Measurements from ENCODE around the gene ZBTB47. TPM values are rescaled to one million over a fixed set of nuclear protein-coding genes. Genes with fewer than 3 reads are reported as not detected.

ZBTB47 gene
- total and polyA plus RNA-seq, 4 experiments from 2014 or later, result 1.4 to 1.8 TPM; not detected in 2

DNA sequence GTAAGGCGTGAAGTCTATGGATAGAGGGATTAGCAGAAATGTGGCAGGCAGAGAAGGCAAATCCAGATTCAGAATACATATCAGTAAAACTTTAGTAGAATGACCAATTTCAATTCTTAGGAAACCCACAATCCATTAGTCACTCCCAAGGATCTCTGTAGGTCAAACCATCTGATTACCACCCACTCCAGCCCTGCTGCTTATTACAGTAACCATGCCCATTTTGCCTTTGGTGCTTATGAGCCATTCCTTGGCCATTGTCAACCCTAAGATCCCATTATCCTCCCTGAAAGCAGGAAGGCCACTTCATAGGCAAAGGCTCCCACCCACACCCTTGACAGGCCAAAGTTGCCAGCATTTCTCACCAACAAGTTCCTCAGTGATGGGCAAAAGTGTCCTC, 26.8 kb downstream of the ZBTB47 start:
- H3K4me3 Mint-ChIP-seq, result no peak overlapping the region
- H3K36me3 Mint-ChIP-seq, result peaks cover 0 to 3% of the 10 kb centered on the region in 2 donors
- no peak overlapping the region for H3K27ac Mint-ChIP-seq
- ChIA-PET CTCF (ENCODE audit: partially characterized antibody) (no interaction called here), POLR2A (ENCODE audit: partially characterized antibody) (interaction anchor here (1.0 kb wide), 1 partner anchor 13 kb away, joined by 3 read pairs; no protein-coding TSS in a partner anchor)
- no peaks in the 10 kb centered on the region for H3K4me1 Mint-ChIP-seq
- peaks cover 19% of the 10 kb centered on the region in 2 donors for H3K27me3 Mint-ChIP-seq
- H3K36me3 ChIP-seq (ENCODE audit: insufficient read depth, low read length), result no peaks in the 10 kb centered on the region
- H3K9me3 ChIP-seq (ENCODE audit: control insufficient read depth in 1 of 2, low read length in 2 of 2), result no peaks in the 10 kb centered on the region
- no peak overlapping the region for H3K4me3 ChIP-seq (ENCODE audit: low read length in 2 of 2)
- no peak for DNase-seq
- H3K27ac ChIP-seq (ENCODE audit: low read depth, low read length), result no peak overlapping the region
- no peaks in the 10 kb centered on the region for H3K4me1 ChIP-seq (ENCODE audit: insufficient read depth, low read length)
- H3K27me3 ChIP-seq (ENCODE audit: insufficient read depth, low read length), result no peaks in the 10 kb centered on the region
- peaks cover 3 to 34% (median 16%) of the 10 kb centered on the region in 8 donors for H3K9me3 Mint-ChIP-seq
- intact Hi-C loops (cut with micrococcal nuclease), result no loop called here

DNA sequence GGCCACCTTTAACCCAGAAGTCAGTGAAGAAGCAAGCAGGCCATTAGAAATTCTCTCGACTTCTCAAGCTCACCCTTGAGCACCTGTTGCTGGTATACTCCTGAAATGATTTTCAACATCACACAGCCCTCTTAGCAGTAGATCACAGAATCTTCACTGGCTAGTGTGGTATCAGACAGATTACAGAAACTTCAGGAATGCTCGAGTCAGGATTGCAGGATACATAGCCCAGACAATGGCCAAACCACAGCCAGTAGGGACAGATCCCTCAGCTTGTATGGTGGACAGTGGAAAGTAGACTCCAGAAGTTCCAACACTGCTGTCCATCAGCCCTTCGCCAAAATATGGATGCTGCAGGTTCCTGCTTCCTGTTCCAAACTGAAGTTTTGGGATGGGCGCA, 27.3 kb downstream of the ZBTB47 start:
- Histone ChIP-seq H3K27me3 (ENCODE audit: insufficient read depth, low read length) (no peaks in the 10 kb centered on the region), H3K9me3 (ENCODE audit: control insufficient read depth in 1 of 2, low read length in 2 of 2) (no peaks in the 10 kb centered on the region), H3K27ac (ENCODE audit: low read depth, low read length) (no peak overlapping the region), H3K4me1 (ENCODE audit: insufficient read depth, low read length) (no peaks in the 10 kb centered on the region), H3K36me3 (ENCODE audit: insufficient read depth, low read length) (no peaks in the 10 kb centered on the region), H3K4me3 (ENCODE audit: low read length in 2 of 2) (no peak overlapping the region)
- intact Hi-C loops (cut with micrococcal nuclease), result no loop called here
- Mint-ChIP-seq H3K27ac (no peak overlapping the region), H3K27me3 (peaks cover 19 to 20% of the 10 kb centered on the region in 2 donors), H3K4me3 (no peak overlapping the region), H3K9me3 (peaks cover 3 to 33% (median 16%) of the 10 kb centered on the region in 8 donors), H3K4me1 (peaks cover 0 to under 1% (median 0%) of the 10 kb centered on the region in 4 donors), H3K36me3 (peaks cover 0 to 3% of the 10 kb centered on the region in 2 donors)
- DNase-seq, result no peak
- ChIA-PET CTCF (ENCODE audit: partially characterized antibody) (no interaction called here), POLR2A (ENCODE audit: partially characterized antibody) (no interaction called here)

DNA sequence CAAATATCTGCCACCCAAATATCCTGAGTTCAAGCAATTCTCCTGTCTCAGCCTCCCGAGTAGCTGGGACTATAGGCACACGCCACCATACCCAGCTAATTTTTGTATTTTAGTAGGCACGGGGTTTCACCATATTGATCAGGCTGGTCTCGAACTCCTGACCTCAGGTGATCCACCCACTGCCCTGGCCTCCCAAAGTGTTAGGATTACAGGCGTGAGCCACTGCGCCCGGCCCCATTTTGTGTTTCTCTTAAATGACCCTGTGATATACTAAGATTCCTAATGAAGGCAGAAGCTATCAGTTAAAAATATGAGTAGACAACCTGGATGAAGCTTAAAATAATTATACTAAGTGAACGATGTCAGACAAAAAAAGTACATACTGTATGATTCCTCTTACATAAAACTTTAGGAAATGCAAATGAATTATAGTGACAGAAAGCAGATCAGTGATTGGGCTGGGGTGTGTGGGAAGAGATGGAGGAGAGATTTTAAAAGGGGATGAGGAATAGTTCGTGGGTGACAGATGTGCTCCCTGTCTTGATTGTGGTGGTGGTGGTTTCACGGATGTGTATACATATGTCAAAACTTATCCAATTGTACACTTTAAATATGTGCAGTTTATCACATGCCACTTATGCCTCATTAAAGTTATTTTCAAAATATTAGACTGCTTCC, 28.0 kb downstream of the ZBTB47 start:
- H3K4me3 ChIP-seq (ENCODE audit: low read length in 2 of 2), result no peak overlapping the region
- Mint-ChIP-seq H3K4me1 (peaks cover 0 to 2% (median 0%) of the 10 kb centered on the region in 4 donors), H3K27ac (no peak overlapping the region), H3K4me3 (no peak overlapping the region), H3K36me3 (peaks cover 0 to 3% of the 10 kb centered on the region in 2 donors), H3K9me3 (peaks cover 3 to 26% (median 12%) of the 10 kb centered on the region in 8 donors), H3K27me3 (peaks cover 19 to 21% of the 10 kb centered on the region in 2 donors)
- H3K9me3 ChIP-seq (ENCODE audit: control insufficient read depth in 1 of 2, low read length in 2 of 2), result no peaks in the 10 kb centered on the region
- intact Hi-C loops (cut with micrococcal nuclease), result no loop called here
- CTCF ChIA-PET (ENCODE audit: partially characterized antibody), result no interaction called here
- H3K4me1 ChIP-seq (ENCODE audit: insufficient read depth, low read length), result no peaks in the 10 kb centered on the region
- POLR2A ChIA-PET (ENCODE audit: partially characterized antibody), result no interaction called here
- DNase-seq, result no peak
- no peak overlapping the region for H3K27ac ChIP-seq (ENCODE audit: low read depth, low read length)
- H3K36me3 ChIP-seq (ENCODE audit: insufficient read depth, low read length), result no peaks in the 10 kb centered on the region
- no peaks in the 10 kb centered on the region for H3K27me3 ChIP-seq (ENCODE audit: insufficient read depth, low read length)

DNA sequence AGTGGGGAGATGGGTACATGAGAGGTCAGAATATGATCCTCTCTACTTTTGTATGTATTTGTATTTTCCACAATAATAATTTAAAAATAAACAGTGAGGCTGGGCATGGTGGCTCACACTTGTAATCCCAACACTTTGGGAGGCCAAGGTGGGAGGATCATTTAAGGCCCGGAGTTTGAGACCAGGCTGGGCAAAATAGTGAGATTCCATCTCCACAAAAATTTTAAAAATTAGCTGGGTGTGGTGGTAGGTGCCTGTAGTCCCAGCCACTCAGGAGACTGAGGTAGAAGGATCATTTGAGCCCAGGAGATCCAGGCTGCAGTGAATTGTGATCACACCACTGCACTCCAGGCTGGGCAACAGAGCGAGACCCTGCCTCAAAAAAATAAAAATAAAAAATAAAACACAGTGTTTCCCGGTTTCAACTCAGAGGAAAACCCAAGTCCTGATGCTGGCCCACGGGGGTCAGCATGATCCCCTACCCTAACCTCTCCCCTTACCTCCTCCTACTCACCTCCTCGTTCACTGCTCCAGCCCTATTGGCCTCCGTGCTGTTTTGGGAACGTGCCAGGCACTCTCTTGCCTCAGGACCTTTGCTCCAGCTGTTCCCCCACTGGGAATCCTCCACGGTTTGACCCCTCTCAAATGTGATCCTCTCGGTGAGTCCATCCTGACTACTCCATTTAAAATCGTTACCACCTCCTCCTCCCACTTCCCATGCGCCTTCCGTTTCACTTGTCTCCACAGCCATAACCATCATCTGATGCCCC, 29.0 kb downstream of the ZBTB47 start:
- no peak overlapping the region for H3K4me3 Mint-ChIP-seq
- H3K9me3 Mint-ChIP-seq, result peaks cover 3 to 16% (median 8%) of the 10 kb centered on the region in 8 donors
- H3K4me1 ChIP-seq (ENCODE audit: insufficient read depth, low read length), result no peaks in the 10 kb centered on the region
- H3K36me3 Mint-ChIP-seq, result peaks cover 0 to 3% of the 10 kb centered on the region in 2 donors
- peaks cover 0 to 2% (median 0%) of the 10 kb centered on the region in 4 donors for H3K4me1 Mint-ChIP-seq
- no peak overlapping the region for H3K27ac Mint-ChIP-seq
- no peaks in the 10 kb centered on the region for H3K36me3 ChIP-seq (ENCODE audit: insufficient read depth, low read length)
- CTCF ChIA-PET (ENCODE audit: partially characterized antibody), result no interaction called here
- intact Hi-C loops (cut with micrococcal nuclease), result no loop called here
- H3K4me3 ChIP-seq (ENCODE audit: low read length in 2 of 2), result no peak overlapping the region
- H3K27ac ChIP-seq (ENCODE audit: low read depth, low read length), result no peak overlapping the region
- no peaks in the 10 kb centered on the region for H3K9me3 ChIP-seq (ENCODE audit: control insufficient read depth in 1 of 2, low read length in 2 of 2)
- peaks cover 17 to 28% of the 10 kb centered on the region in 2 donors for H3K27me3 Mint-ChIP-seq
- H3K27me3 ChIP-seq (ENCODE audit: insufficient read depth, low read length), result no peaks in the 10 kb centered on the region
- POLR2A ChIA-PET (ENCODE audit: partially characterized antibody), result no interaction called here
- no peak for DNase-seq

DNA sequence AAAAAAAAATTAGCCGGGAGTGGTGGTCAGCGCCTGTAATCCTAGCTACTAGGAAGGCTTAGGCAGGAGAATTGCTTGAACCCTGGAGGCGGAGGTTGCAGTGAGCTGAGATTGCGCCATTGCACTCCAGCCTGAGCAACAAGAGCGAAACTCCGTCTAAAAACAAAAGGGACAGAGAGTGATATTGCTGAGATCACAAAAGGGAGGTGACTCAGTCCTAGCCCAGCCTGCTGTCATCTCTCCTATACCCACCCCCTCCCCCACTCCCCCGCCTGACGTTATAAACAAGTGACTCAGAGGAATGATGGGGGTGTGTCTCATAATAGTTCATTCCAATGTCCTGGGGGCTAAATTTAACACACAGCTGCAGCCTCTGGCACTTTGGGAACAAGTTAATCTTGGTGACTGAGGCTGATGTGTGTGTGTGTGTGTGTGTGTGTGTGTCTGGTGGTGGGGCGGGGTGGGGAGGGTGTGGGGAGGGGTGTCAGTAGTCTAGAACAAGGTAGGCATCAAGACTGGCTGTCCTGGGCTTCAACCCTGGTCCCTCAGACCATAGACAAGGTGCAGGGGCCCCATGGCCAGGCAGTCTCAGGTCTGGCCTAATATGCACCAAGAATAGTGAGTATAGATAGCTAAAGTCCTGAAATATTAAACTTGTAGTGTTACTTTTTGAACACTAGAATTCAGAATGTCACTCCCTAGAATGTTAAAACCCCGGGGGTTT, 30.5 kb downstream of the ZBTB47 start:
- Mint-ChIP-seq H3K27ac (peak overlapping the region in 1 of 7 donors; percentile 58), H3K27me3 (peaks cover 15 to 26% of the 10 kb centered on the region in 2 donors), H3K4me1 (peaks cover 0 to 2% (median 0%) of the 10 kb centered on the region in 4 donors), H3K4me3 (no peak overlapping the region), H3K9me3 (peaks cover 0 to 1% (median 0%) of the 10 kb centered on the region in 8 donors), H3K36me3 (peaks cover 0 to 3% of the 10 kb centered on the region in 2 donors)
- Histone ChIP-seq H3K4me1 (ENCODE audit: insufficient read depth, low read length) (no peaks in the 10 kb centered on the region), H3K27me3 (ENCODE audit: insufficient read depth, low read length) (no peaks in the 10 kb centered on the region), H3K4me3 (ENCODE audit: low read length in 2 of 2) (no peak overlapping the region), H3K9me3 (ENCODE audit: control insufficient read depth in 1 of 2, low read length in 2 of 2) (no peaks in the 10 kb centered on the region), H3K27ac (ENCODE audit: low read depth, low read length) (no peak overlapping the region), H3K36me3 (ENCODE audit: insufficient read depth, low read length) (no peaks in the 10 kb centered on the region)
- ChIA-PET CTCF (ENCODE audit: partially characterized antibody) (interaction anchor here (0.6 kb wide), 1 partner anchor 991 kb away, joined by 4 read pairs; no protein-coding TSS in a partner anchor), POLR2A (ENCODE audit: partially characterized antibody) (no interaction called here)
- DNase-seq, result no peak
- intact Hi-C loops (cut with micrococcal nuclease), result no loop called here

DNA sequence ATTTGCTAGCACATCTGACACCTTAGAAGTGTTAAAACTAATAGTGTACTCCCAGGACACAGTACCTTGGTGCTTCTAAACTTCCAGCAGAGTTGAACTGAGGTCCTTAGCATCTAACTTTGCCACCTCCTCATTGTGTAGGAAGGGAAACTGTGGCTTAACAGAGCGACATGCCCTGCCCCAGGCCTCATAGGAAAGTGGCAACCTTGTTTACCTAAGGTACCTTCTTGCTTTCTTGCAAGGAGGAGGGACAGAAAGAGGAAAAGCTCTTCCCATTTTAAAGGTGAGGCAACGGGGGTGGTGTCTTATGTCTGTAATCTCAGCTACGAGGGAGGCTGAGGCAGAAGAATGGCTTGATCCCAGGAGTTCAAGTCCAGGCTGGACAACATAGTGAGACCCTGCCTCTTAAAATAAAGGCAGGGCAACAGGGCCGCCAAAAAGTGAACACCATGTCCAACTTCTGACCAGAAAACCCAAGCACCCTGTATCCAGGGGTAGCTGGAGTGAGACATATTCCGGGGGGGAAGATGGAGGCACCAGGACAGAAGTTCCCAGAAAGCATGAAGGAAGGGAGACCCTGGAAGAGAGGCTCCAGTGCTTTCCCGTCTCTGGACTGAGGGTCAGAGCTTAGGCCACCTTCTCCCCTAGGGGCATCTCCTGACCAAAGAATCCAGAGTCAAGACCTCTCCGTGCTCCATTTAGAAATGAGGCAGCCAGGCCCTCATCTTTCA, 31.3 kb downstream of the ZBTB47 start:
- no peak overlapping the region for H3K27ac Mint-ChIP-seq
- no peak overlapping the region for H3K4me3 ChIP-seq (ENCODE audit: low read length in 2 of 2)
- ChIA-PET POLR2A (ENCODE audit: partially characterized antibody) (no interaction called here), CTCF (ENCODE audit: partially characterized antibody) (interaction anchor here (0.6 kb wide), 1 partner anchor 990 kb away, joined by 4 read pairs; no protein-coding TSS in a partner anchor)
- no peaks in the 10 kb centered on the region for H3K4me1 ChIP-seq (ENCODE audit: insufficient read depth, low read length)
- no peaks in the 10 kb centered on the region for H3K27me3 ChIP-seq (ENCODE audit: insufficient read depth, low read length)
- no peak overlapping the region for H3K27ac ChIP-seq (ENCODE audit: low read depth, low read length)
- H3K27me3 Mint-ChIP-seq, result peaks cover 14 to 26% of the 10 kb centered on the region in 2 donors
- intact Hi-C loops (cut with micrococcal nuclease), result no loop called here
- peaks cover 0 to 2% (median 0%) of the 10 kb centered on the region in 4 donors for H3K4me1 Mint-ChIP-seq
- DNase-seq, result no peak
- no peak overlapping the region for H3K4me3 Mint-ChIP-seq
- H3K36me3 ChIP-seq (ENCODE audit: insufficient read depth, low read length), result no peaks in the 10 kb centered on the region
- H3K9me3 ChIP-seq (ENCODE audit: control insufficient read depth in 1 of 2, low read length in 2 of 2), result no peaks in the 10 kb centered on the region
- peaks cover 0 to 3% of the 10 kb centered on the region in 2 donors for H3K36me3 Mint-ChIP-seq
- no peaks in the 10 kb centered on the region for H3K9me3 Mint-ChIP-seq
